Suppressor macrophage (primary cell): ENCODE results near the gene LRRC7.
"Not testable (repeated sequence)": the region's sequence is repeated elsewhere in the genome, so short reads cannot be mapped to it uniquely, and the experiment has no call there.

Source experiments
- DNase-seq, 4 experiments: peaks; one replicate each; pipeline ENCODE4 v3.0.0-alpha.2; 2020 to 2022

Gene LRRC7

DNA sequence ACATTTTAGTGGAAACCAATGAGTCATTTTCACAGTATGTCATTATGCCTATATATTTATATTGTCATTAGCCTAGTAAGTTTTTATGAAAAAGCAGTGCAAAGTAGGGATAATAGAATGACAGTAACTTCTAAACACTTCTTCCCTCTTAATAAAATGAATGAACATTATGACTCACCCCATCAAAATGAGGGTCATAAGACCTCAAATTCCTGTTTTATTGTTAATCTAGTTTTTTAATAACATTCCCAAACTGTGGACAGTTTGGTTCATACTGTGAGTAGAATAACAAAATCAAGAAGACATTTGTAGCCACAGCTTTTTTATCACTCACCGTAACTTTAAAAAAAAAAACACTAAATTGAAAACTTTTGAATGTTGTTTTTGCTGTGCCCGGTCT is 477.1 kb downstream of the LRRC7 start:
- no peak for DNase-seq

DNA sequence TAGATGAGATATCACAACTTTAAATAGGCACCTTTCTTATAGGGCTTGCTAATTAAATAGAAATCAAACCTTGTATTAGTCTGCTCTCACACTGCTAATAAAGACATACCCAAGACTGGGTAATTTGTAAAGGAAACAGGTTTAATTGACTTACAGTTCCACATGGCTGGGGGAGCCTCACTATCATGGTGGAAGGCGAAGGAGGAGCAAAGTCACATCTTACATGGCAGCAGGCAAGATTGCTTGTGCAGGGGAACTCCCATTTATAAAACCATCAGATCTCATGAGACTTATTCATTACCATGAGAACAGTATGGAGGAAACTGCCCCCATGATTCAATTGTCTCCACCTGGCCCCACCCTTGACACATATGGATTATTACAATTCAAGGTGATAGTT is 477.9 kb downstream of the LRRC7 start:
- DNase-seq = not testable (repeated sequence)

DNA sequence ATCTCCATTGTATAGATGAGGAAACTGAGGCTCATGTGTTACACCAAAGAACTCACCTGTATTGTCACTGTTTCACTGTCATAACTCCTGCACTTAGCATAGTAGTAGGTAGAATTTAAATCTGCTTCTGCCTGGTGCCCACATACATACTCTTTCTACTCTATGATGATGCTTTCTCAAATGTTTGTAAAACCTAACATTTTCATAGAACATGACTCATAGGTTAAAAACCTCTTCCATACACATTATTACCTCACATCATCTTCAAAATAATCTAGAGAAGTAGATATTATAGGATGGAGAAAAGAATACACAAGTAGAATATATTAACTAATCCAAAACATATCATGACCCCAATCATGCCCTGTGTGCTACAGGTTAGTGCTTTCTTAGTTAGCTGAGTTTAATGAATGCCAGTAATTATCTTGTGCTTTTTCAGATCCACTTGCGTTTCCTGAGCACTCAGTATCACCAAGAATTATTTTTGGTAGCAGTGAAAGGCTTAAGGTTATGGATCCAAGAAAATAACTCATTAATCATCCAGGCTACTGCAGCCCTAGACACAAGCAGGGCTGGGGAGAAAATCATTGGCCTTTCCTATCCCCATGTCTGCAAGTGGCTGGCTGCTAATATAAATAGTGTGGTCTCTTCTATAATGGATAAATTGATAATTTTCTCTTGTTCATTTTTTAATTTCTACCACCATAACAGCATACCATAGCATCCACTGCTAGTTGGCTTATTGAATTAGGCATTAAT is 480.8 kb downstream of the LRRC7 start:
- no peak for DNase-seq

DNA sequence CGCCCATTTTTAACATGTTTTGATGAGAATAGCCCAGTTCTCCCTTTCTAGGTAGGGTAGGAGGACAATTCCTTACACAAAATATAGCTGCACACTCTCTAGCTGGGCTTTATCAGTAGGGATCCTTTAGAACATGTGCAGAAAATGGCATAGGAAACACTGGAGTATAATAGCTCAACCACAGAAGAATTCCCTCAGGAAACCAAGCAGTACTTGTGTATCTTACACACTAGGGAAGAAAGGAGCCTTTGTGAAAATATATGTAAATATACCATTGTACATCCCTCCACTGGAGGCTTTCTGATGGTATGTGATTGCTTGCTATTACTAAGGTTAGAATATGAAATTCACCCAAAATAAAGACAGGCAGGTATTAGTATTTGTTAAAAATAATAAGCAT is 484.2 kb downstream of the LRRC7 start:
- no peak for DNase-seq

DNA sequence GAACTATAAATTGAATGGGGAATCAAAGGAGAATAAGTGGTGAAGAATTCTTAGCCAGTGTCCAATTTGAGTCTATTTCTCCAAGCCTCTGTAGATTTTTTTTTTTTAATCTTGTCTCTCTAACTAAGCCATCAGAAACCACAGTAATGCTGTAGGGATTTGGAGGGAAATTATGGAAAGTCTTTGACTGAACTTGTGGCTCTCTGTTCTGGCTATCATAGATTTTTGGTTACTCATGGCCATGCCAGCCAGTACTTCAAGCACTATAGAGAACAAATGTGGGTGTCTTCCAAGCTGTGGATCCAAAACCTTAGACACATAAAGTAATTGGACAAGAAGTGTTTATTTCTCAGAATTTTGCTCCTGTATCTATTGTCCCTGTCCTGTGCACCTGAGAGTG is 489.8 kb downstream of the LRRC7 start:
- no peak for DNase-seq

DNA sequence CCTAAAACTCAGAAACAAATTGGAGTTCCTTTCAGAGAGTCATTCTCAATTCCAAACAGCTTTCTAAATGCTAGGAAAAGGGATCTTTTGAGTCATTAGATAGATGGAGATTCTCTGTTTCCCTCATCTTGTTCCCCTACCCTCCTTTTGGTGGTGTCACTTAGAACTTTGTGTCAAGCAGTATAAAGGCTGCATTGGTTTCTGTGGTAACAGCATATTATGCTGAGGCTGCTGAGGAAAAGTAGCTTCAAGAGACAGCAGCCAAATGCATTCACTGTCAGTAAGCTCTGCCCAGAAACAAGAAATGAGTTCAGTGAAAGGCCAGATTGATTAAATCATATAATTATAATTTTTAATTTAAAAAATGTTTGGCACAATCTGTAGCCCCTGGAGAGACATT is 493.5 kb downstream of the LRRC7 start:
- DNase-seq = no peak

DNA sequence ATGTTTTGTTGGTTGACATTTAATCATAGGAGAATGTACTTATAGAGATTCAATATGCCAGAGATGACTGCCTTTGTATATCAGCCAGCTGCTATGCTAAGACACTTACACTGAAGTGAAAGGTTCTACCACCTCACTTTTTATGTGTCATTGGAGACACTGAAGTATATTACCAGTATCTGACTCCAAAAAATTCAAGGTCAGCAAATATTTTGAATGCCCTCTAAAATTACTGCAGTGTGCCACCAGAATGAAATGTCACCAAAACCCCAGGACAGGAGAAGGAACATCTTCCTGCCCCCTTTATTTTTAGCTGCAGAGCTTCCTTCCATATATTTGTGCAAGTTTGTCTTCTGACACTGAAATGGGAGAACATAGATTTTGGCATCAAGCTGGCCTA is 496.1 kb downstream of the LRRC7 start:
- DNase-seq = no peak

DNA sequence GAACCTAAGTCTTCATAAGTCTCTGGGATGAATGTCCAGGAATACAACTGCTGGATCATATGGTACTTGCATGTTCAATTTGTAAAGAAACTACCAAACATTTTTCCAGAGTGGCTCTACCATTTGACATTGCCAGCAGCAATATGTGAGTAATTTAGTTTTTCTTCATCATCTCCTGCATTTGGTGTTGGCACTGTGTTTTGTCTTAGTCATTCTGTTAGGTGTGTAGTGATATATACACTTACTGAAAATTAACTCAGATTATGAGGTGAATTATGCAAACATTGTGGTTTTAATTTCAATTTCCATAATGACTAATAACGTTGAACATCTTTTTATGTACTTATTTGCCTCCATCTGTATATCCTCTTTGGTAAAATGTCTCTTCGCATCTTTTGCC is 499.0 kb downstream of the LRRC7 start:
- no peak for DNase-seq

DNA sequence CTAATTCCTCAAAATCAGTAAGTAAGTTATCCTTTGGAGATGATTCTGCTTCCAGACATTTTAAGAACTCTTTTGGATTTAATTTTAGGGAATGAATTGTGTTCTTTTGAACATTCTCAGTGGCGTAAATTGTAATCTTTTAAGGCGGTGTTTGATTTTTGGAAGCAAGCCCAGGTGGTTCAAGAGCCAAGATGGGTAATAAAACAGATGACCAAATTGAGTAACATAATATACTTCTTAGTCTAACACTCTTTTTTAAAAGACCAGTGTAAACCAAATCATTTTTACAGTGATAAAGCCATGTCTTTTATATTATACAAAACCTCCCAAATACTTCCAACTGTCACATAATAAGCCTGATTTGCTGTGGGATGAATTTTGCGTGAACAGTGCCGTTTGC is 503.9 kb downstream of the LRRC7 start:
- no peak for DNase-seq

DNA sequence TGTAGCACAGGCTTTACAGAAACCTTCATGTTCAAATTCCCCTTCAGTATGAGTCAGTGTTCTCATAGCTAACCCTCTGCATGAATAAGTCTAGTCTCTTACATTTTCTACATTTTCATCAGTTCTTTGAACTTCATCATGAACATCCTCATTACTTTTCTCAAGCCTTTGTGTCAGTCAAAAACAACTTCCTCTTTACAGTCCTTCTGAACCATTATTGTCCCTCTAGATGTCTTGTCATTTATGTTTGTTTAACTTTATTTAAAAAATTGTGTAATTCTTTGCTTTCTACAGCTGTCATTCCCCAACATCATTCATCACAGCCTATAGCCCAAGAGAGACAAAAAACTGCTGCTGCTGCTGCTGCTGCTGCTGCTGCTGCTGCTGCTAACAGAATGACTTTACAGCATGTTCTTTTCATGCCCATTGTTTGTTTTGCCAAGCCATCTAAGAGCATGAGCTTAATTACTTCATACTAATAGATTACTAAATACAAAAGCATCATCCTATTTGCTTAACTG is 504.6 kb downstream of the LRRC7 start:
- peak in 2 of 4 experiments; percentile 3 for DNase-seq

DNA sequence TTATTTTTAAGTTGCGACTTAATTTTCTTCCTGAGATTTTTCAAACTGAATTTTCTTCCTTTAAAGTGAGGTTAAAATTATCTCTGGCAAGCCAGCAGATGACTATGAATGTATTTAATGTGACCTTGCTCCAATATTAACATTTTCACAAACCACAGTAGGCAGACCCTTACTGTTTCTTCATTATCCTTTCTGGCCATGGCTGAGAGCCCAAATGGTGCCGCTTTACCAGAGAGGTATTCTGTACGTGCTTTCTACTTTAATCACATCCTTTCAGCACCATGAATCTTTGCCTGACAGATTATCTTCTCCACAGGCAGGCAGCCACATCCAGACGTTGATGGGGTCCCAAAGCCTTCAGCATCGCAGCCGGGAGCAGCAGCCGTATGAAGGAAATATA is 508.0 kb downstream of the LRRC7 start:
- no peak for DNase-seq

DNA sequence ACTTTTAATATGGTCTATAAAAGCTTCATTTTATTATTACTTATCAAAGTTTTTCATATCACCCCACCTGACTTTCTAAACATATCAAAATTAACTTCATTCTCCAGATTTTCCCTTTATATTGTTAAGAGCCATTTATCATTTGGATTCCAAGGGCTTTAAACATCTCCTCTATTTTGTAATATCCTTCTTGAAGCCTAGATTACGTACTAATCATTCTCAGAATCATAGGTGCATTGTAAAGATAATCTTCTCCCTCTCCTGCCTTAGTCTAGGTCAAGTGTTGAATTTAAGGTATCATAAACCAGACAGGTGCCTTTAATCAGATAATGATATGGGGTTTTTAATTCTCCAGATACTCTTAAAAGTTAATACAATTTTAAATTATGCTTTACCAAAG is 509.3 kb downstream of the LRRC7 start:
- no peak for DNase-seq

DNA sequence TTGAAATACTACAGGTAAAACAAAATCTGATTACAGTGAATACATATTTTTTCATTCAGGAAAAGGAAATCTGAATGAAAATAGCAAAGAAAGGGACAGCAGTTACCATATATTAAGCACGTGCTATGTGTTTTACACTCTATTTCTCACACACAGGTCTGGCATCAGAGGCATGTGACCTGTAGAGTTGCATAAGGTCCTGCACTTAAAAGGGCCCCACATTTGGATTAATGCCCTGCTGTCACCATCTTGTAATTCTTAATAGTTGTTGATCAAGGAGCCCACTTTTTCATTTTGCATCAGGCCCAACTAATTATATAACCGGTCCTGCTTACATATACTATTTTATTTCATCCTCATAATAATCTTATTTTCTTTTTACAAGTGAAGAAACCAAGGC is 511.8 kb downstream of the LRRC7 start:
- DNase-seq = no peak

DNA sequence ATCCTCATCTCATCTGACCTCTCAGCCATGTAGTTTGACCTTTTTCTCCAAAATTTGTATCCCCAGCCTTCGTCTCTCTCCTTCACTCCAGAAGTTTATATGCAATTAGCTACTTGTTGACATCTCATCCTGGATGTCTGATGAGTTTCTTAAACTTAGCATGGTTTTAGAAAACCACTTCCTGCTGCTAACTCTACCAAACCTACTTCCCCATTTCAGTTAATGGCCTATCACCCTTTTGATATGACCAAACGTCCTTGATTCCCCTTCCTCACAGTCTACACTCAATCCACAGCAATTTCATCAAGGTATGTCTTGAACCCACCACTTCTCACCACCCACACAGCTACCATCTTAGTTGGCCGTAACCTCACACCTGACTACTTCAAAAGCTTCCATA is 515.8 kb downstream of the LRRC7 start:
- peak in 2 of 4 experiments; percentile 17 to 28 for DNase-seq

DNA sequence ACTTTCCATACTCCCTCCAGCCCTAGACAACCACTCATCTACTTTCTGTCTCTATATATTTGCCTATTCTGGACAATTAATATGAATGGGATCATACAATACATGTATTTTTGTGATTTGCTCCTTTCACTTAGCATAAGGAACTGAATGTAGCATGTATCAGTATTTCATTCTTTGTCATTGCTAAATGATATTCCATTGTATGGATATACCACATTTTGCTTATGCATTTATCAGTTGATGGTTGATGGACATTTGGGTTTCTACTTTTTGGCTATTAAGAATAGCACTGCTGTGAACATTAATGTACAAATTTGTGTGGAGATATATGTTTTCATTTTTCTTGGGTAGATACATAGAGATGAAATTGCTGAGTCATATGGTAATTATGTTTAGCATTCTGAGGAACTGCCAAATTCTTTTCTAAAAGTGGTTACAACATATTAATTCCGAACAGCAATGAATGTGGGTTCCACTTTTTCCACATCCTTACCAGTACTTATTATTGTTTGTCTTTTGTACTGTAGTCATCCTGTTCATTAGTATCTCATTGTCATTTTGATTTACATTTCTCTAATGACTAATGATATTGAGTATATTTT is 516.7 kb downstream of the LRRC7 start:
- peak in 1 of 4 experiments; percentile 2 for DNase-seq

DNA sequence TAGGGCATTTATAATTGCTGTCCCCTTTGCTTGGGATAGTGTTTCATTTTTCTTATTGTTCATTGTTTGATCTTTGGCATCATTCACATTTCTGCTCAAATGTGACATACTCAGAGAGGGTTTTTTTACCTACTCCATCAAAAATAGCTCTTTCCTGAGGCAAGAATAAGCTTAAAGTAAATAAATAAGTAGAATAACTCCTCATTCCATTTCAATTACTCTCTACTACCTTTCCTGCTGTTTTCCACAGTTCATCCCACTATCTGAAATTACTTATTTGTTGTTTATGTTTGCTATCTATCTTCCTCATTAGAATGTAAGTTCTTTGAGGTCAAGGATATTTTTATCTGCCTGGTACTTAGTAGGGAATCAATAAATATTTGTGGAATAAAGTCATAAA is 517.8 kb downstream of the LRRC7 start:
- no peak for DNase-seq

DNA sequence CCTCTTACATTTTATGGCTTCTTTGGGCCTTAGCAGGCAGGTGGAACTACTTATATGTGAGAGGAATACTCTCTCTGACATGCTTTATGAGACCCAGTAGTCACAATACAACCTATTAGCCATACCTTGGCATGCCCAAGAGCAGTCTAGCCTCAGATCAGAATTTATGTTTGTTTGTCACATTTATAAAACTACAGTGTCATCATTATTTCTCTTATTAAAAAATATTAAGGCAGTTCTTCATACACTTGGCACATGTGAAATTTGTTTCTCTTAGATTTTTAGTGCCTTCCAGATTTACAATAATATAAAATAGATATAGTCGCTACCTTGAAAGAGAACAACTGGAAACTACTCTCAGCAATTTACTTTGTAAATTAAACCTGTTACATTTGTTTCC is 519.2 kb downstream of the LRRC7 start:
- no peak for DNase-seq

DNA sequence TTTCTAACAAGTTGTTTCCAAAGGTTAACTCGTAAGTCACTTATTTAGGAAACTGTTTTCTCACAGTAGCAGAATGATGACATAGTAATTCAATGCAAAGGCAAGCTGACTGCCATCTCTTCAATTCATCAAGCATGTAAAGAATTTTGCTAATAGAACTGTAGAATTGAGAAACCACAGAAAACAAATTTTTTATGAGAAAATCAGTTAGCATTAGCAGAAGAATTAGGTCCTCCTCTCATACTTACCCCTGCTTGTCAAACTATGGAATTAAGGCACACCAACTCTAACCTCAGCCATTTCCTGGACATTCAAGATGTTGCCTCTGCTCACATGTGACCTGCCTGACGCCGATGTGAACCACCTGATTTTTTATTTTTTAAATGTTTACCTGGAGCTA is 522.4 kb downstream of the LRRC7 start:
- DNase-seq = no peak

DNA sequence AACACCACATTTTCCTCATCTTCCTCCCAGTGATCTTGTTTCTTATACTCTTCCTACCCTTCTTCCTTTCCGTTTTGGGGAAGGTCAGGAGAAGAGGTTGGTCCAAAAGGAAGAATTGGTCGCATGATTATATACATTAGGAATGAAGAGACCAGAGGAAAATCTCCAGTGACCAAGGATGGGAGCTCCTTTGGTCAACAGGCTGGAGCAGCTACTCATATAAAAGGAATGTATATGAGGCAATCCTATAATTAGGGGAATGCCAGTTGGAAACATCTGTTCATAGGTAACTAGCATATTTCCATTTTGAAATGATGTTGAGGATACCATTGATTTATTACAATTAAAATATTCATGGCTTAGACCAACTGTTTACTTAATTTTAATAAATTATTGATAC is 523.2 kb downstream of the LRRC7 start:
- no peak for DNase-seq

DNA sequence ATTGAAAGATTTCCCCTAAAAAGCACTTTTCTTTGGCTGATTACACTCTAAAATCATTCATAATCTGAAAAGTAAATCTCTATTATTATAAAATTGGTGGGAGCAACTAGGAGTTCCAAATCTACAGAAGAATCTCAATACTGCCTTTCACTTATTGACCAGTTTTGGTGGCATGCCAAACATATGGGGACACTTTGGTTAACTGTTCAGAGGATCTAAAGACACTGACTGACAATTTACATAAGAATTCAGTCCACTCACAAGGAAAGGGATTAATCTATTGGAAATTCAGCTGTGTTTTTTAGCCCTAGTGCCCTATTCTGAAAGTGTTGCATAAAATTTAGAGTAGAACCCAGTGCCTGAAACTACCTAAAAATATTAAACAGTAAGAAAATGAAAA is 524.1 kb downstream of the LRRC7 start:
- DNase-seq = no peak

DNA sequence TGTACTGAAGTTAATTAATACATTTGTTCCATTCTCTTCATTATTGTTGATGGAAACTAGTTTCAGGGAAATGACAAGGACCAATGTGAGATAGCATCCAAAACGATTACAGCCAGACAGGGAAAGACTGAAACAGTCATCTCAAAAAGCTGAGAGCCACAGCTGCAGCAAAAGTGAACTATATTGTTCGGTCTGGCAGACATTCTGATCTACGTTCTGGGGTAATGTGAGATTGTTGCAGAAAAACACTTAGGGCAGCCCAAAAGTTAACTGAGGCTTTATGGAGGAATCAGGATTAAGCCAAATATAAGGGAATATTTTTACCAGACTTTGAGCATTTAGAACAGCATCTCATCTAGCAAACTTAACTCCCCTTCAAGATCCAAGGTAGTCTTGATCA is 524.8 kb downstream of the LRRC7 start:
- DNase-seq = no peak

DNA sequence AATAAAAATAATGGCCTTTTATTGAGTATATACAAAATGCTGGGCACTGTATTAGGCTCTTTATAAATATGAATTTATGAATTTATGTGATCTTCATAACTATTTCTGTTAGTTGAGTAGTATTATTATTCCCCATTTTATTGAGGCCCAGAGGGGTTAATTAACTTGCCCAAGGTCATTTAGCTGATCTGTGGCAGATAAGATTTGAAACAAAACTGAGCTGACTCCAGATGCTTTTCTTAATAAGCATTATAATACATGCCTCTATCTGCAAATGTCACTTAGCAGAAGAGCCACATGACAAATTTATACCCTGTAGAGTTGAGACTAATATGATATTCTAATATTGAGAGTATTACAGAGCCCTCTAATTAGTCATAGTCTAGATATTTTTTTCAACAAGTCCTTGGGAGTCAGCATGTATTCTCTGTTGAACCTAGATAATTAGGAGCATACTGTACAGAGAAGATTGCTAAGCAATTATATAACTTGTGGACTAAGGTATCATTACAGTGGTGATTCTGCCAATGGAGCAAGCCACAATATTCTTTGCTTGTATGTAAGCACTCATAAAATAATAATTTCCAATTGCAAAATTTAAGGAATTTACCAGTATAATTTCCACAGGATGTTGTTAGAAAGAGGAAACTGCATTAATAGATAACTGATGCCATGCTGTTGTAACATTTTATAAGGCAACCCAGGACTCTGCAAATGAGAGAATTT is 525.7 kb downstream of the LRRC7 start:
- no peak for DNase-seq

DNA sequence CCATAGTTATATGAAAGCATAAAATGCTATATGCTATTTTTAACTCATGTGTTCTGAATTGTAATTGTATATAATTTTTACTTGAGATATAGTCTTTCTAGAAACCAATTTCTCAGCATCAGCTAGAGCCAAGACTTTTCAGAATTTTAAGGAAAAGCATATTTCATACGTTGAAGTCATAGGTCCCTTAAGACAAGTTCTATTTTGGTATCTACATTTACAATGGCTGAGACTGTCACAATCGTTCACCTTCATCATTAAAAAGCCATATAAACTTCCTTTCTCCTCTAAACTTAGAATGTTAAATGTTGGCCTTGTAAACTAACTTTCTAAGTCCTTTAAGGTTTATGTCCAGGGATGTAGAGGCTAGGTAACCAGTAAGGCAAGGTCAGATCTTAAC is 533.5 kb downstream of the LRRC7 start:
- DNase-seq = no peak

DNA sequence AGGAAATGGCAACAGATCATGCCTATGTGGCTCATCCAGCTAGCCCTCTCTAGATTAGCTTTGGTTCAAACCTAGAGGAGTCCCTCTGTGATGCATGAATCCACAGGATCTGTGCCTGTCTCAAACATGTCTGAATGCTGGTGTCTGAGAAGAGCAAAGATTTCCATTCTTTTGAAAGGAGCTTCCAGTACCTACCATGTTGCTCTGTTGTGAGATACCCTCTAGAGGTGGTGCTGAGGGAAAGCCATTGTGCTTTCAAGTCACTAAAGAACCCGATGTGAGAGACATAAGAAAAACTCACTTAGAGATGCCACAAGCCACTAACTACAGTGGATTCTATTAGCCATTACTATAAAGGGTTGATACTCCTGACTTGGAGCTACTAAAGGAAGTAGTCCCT is 534.1 kb downstream of the LRRC7 start:
- DNase-seq = no peak
